ENCODE results near the gene METAP1D. TPM values are rescaled to one million over a fixed set of nuclear protein-coding genes. Genes with fewer than 3 reads are reported as not detected.

METAP1D gene
- total RNA-seq, 1 donor from 2014 or later: 6.3 TPM

GRCh38 chr2:171958475-171958874, 41.3 kb upstream of the METAP1D start:
- no peak for DNase-seq (ENCODE audit: low read depth)
- no peak for TF ChIP-seq CTCF (IDR thresholded peaks at IDR 0.05; ENCODE audit: insufficient read depth, low read length, poor library complexity, severe bottlenecking)
- no peaks in the 10 kb centered on the region for H3K36me3 ChIP-seq (ENCODE audit: control insufficient read depth, insufficient read depth, low read length)
- no peaks in the 10 kb centered on the region for H3K27me3 ChIP-seq (ENCODE audit: control insufficient read depth, insufficient read depth, low read length)
- no peak overlapping the region for H3K4me3 ChIP-seq (ENCODE audit: low read depth, low read length)

- Histone ChIP-seq H3K4me3 (ENCODE audit: low read depth, low read length) (no peak overlapping the region), H3K36me3 (ENCODE audit: control insufficient read depth, insufficient read depth, low read length) (no peaks in the 10 kb centered on the region), H3K27me3 (ENCODE audit: control insufficient read depth, insufficient read depth, low read length) (no peaks in the 10 kb centered on the region)
- DNase-seq (ENCODE audit: low read depth): no peak
- TF ChIP-seq CTCF (IDR thresholded peaks at IDR 0.05; ENCODE audit: insufficient read depth, low read length, poor library complexity, severe bottlenecking): no peak
These were observed 39.8 kb upstream of the METAP1D start for GRCh38 chr2:171959998-171960397.

GRCh38 chr2:171960570-171960969, 39.2 kb upstream of the METAP1D start:
- TF ChIP-seq CTCF (IDR thresholded peaks at IDR 0.05; ENCODE audit: insufficient read depth, low read length, poor library complexity, severe bottlenecking): no peak
- DNase-seq (ENCODE audit: low read depth): no peak
- Histone ChIP-seq H3K4me3 (ENCODE audit: low read depth, low read length) (no peak overlapping the region), H3K36me3 (ENCODE audit: control insufficient read depth, insufficient read depth, low read length) (no peaks in the 10 kb centered on the region), H3K27me3 (ENCODE audit: control insufficient read depth, insufficient read depth, low read length) (no peaks in the 10 kb centered on the region)

GRCh38 chr2:171963198-171963597, 36.6 kb upstream of the METAP1D start:
- TF ChIP-seq CTCF (IDR thresholded peaks at IDR 0.05; ENCODE audit: insufficient read depth, low read length, poor library complexity, severe bottlenecking): no peak

GRCh38 chr2:171964308-171964707, 35.4 kb upstream of the METAP1D start:
- Histone ChIP-seq H3K36me3 (ENCODE audit: control insufficient read depth, insufficient read depth, low read length) (no peaks in the 10 kb centered on the region), H3K4me3 (ENCODE audit: low read depth, low read length) (no peak overlapping the region), H3K27me3 (ENCODE audit: control insufficient read depth, insufficient read depth, low read length) (no peaks in the 10 kb centered on the region)
- TF ChIP-seq CTCF (IDR thresholded peaks at IDR 0.05; ENCODE audit: insufficient read depth, low read length, poor library complexity, severe bottlenecking): no peak
- no peak for DNase-seq (ENCODE audit: low read depth)

More at GRCh38 chr2:171963198-171963597, 36.6 kb upstream of the METAP1D start:
- no peaks in the 10 kb centered on the region for H3K27me3 ChIP-seq (ENCODE audit: control insufficient read depth, insufficient read depth, low read length)
- DNase-seq (ENCODE audit: low read depth): no peak
- no peak overlapping the region for H3K4me3 ChIP-seq (ENCODE audit: low read depth, low read length)
- no peaks in the 10 kb centered on the region for H3K36me3 ChIP-seq (ENCODE audit: control insufficient read depth, insufficient read depth, low read length)

GRCh38 chr2:171965238-171965637, 34.5 kb upstream of the METAP1D start:
- no peak overlapping the region for H3K4me3 ChIP-seq (ENCODE audit: low read depth, low read length)
- H3K36me3 ChIP-seq (ENCODE audit: control insufficient read depth, insufficient read depth, low read length): no peaks in the 10 kb centered on the region
- H3K27me3 ChIP-seq (ENCODE audit: control insufficient read depth, insufficient read depth, low read length): no peaks in the 10 kb centered on the region
- no peak for TF ChIP-seq CTCF (IDR thresholded peaks at IDR 0.05; ENCODE audit: insufficient read depth, low read length, poor library complexity, severe bottlenecking)
- no peak for DNase-seq (ENCODE audit: low read depth)
